GM23338 (cell line): ENCODE data around the gene AGPAT4.

Experiments
- CTCF ChIP-seq, 2 experiments: fragments of 200-600 bp in 1 of 2; sonication (generic) in 1 of 2; conservative IDR thresholded peaks; 2 replicates each; pipeline versions ENCODE4 v1.5.1 to v1.6.1; 2016 to 2017; ENCODE audit warnings: antibody characterized with exemption in 2 of 2, low read depth in 2 of 2, mild to moderate bottlenecking in 2 of 2, moderate library complexity in 1 of 2
- EZH2 ChIP-seq: fragments of 200-600 bp; sonication (generic); IDR thresholded peaks from one replicate; pipeline ENCODE4 v1.8.0; 2017; ENCODE audit warnings: antibody characterized with exemption, mild to moderate bottlenecking, low read depth; ENCODE audit not compliant: unreplicated experiment
- POLR2AphosphoS5 ChIP-seq: IDR thresholded peaks from 2 replicates; pipeline ENCODE4 v1.6.1; 2016; ENCODE audit warnings: antibody characterized with exemption, low read depth

DNA sequence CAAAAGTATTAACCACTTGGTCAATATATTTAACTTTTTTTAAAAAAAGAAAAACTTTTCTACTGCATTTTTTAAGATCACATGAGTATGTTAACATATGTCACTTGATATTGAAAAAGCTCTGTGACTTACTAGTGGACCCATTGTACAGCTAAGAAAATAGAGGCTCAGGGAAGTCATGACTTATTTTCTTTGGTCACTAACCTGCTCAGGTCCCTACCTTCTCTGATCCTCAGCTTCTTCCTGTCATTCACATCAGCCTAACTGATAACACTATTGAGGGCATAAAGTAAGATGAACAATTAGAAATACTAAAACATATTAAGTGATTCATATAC, 19.8 kb downstream of the AGPAT4 start:
- no peak for TF ChIP-seq CTCF (conservative IDR thresholded peaks at IDR 0.05; ENCODE audit: low read depth in 2 of 2)
- TF ChIP-seq POLR2AphosphoS5, result no peak
- TF ChIP-seq EZH2, result no peak
